Measurements from ENCODE around the gene KLHL21.
"Not testable (repeated sequence)": the region's sequence is repeated elsewhere in the genome, so short reads cannot be mapped to it uniquely, and the experiment has no call there.

The KLHL21 gene

GRCh38 chr1:6600410-6601048, 2.1 kb downstream of the KLHL21 start:
- no peak for DNase-seq (ENCODE audit: low read depth in 2 of 2)

DNA sequence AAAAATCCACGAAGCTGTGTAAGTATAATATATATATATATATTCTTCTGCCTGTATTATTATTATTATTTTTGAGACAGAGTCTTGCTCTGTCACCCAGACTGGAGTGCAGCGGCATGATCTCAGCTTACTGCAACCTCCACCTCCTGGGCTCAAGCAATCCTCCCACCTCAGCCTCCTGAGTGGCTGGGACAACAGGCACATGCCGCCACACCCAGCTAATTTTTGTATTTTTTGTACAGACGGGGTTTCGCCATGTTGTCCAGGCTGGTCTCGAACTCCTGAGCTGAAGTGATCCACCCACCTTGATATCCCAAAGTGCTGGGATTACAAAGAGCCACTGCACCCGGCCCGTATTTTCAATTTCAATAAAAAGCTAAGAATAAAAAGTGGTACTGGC, 2.7 kb downstream of the KLHL21 start:
- DNase-seq (ENCODE audit: low read depth in 2 of 2): not testable (repeated sequence)

DNA sequence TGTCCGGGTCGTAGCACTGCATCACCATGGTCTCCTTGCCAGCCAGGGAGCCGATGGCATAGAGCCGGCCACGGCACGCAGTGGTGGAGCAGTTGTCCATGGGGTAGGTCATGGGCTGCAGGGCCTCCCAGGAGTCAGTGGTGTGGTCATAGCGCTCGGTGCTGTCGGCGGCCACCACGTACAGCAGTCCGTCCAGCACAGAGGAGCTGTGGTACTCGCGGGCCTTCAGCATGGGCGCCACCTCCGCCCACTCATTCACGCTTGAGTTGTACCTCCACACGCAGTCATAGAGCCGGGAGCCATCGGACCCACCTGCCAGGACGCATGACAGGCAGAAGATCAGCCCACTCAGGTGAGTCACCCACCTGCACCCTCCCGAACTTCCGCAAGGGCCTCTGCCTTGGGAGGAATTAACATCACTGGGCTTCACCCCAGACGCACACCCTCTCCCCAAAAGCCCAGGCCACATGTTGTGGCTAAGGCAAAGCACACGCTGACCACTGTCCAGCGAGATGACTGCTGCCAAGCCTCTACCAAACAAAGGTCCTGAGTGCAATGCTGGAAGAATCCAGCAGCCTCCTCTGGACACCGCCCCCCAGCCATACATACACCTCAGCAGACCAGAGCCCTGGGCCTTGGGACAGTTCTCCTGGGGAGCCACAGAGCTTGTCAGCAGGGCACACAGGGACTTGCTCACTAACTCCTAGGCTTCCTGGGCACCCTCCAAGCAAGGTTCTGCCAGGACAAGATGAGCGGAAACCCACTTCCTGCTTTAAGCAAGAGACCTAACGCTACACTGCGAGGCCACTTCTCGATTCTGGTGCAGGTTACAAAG, 3.3 kb downstream of the KLHL21 start:
- DNase-seq (ENCODE audit: low read depth in 2 of 2): peak; percentile 38 to 55

- no peak for DNase-seq (ENCODE audit: low read depth in 2 of 2)
Observed at GRCh38 chr1:6597777-6598131, 4.9 kb downstream of the KLHL21 start.

DNA sequence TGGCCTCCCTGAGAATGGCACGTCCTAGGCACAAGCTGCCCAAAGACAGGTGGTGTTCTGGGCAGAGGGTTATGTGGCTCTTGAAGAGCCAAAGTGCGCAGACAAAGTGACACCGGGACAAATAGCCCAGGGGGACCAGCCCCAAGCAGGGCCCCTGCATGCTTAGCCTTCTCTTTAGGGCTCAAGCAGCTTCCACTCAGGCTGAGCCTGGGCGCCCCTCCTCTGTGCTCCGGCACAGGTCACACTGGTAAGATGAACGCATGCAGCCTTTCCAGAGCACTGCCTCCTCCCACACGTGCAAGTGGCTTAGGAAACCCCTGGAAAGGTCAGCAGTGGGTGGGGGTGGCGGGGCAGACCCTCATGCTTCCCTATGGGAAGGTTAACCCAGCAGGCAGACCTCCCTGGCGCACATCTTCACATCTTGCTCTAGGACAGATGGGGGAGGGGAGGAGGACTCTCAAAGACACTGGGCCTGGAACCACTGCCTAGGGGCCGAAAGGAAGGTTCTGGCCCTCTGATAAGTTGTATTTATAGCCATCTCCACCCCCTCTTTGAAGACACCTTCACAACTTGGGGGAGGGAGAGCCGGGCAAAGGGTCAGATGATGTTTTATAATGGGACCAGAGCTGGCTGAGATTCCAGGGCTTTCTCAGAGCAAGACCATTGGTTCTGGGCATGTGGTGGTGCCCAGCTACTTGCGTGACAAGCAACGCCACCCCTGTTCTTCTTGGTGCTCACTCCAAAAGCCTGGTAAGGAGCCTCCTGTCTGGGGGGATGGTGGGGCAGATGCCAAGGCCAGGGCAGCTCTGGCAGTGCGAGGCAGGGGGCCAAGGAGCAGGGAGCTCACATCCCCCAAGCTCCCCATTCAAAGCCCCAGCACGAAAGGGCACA, 5.5 kb downstream of the KLHL21 start:
- no peak for DNase-seq (ENCODE audit: low read depth in 2 of 2)

DNA sequence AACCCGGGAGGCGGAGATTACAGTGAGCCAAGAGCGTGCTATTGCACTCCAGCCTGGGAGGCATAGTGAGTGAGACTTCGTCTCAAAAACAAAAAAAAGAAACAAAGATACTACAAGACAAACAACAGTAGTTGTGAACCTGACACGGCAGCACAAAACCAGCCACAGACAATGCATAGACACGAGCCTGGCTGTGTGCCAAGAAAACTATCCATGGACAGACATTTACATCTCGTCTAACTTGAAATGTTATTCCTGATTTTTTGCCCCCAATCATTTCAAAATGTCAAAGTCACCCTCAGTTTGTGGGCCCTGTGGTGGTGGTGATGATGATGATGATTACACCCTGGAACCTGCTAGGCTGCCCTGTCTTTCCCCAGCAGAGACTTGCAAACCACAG, 6.3 kb downstream of the KLHL21 start:
- DNase-seq (ENCODE audit: low read depth in 2 of 2): no peak

- no peak for DNase-seq (ENCODE audit: low read depth in 2 of 2)
Observed at GRCh38 chr1:6594977-6595740, 7.5 kb downstream of the KLHL21 start.

- DNase-seq (ENCODE audit: low read depth in 2 of 2): no peak
Observed at GRCh38 chr1:6593810-6594209, 8.9 kb downstream of the KLHL21 start.

DNA sequence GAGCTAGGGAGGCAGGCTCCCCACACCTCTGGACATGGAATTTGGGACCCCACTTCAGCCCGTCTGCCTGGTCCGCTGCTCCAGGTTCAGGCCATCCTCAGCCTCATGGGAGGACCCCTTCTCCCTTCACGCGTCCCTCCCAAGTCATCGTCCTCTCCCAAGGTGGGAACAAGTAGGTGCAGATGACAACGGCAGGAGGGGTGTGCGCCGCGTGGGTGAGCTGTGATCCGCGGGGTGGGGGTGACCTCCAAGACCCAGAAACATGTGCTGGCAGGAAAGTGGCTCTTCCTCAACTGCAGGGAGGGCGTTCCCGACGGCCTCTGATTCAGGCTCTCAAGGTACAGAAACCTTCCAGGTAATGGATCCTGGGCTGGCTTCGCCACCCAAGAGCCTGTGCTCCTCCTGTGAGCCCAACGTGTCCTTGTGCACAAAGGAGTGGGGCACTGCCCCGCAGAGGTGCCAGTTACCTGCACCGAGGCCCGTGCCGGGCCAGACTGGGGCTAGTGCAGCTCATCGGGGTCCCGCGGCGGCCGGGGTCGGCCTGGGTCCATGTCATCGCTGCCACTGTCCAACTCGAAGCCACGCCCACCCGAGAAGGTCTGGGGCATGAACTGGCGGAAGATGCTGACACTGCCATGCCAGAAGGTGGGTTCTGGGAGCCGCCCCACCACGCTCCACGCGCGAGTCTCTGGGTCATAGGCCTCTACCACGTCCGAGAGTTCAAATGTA, 9.6 kb downstream of the KLHL21 start:
- DNase-seq (ENCODE audit: low read depth in 2 of 2): no peak

DNA sequence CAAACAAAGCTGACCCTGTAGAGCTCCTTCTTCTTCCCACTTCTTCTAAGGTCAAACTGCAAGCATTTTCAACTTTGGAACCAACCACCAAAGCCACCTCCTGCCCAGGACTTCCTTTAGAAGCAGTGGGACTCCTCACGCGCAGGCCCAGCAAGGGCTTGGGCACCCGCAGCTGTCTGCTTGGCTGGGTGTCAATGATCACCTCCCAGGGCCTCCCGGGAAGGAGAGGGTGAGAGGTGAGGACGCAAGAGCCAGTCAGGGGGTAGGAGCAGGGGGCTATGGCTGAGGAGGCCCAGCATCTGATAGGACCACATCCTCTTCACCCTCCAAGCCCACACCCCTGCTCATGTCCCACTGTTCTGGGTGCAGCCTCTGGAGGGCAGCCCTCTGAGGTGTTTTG, 10.2 kb downstream of the KLHL21 start:
- no peak for DNase-seq (ENCODE audit: low read depth in 2 of 2)

GRCh38 chr1:6591644-6592043, 11.0 kb downstream of the KLHL21 start:
- no peak for DNase-seq (ENCODE audit: low read depth in 2 of 2)

- no peak for DNase-seq (ENCODE audit: low read depth in 2 of 2)
Observed at GRCh38 chr1:6591222-6591621, 11.4 kb downstream of the KLHL21 start.

- DNase-seq (ENCODE audit: low read depth in 2 of 2): no peak
Observed at GRCh38 chr1:6590046-6590445, 12.6 kb downstream of the KLHL21 start.

GRCh38 chr1:6588893-6589520, 13.7 kb downstream of the KLHL21 start:
- no peak for DNase-seq (ENCODE audit: low read depth in 2 of 2)

- DNase-seq (ENCODE audit: low read depth in 2 of 2): no peak
Observed at GRCh38 chr1:6588128-6588892, 14.4 kb downstream of the KLHL21 start.

DNA sequence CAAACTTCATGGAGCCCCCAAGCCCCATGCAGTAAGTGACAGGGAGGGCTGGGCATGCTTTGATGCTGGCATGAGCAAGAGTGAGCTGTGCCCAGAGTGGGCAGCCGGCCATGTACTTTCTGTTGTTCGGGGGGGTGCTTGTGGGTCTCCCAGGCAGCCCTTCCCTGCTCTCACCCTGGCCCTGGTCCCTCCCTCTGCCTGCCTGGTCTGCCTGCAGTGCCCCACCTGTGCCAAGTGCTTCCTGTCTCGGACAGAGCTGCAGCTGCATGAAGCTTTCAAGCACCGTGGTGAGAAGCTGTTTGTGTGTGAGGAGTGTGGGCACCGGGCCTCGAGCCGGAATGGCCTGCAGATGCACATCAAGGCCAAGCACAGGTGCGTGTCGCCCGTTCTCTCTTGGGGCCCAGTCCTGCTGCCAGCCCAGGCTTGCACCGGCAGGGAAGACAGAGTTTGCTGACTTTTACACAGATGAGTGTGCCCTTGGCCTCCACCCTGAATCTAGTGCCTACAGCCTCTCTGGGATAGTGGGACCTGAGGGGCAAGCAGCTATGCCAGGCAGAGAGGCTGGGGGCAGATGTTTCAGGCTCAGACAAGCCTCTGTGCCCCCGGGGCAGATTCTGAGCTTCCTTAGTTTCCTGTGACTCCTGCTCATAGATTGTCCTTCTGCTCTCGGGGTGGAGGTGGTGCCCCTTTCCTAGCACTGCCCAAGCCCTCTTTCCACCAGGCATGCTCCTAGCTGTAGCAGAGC, 15.2 kb downstream of the KLHL21 start:
- no peak for DNase-seq (ENCODE audit: low read depth in 2 of 2)

- no peak for DNase-seq (ENCODE audit: low read depth in 2 of 2)
Observed at GRCh38 chr1:6586404-6586816, 16.3 kb downstream of the KLHL21 start.

GRCh38 chr1:6585841-6586240, 16.8 kb downstream of the KLHL21 start:
- no peak for DNase-seq (ENCODE audit: low read depth in 2 of 2)

DNA sequence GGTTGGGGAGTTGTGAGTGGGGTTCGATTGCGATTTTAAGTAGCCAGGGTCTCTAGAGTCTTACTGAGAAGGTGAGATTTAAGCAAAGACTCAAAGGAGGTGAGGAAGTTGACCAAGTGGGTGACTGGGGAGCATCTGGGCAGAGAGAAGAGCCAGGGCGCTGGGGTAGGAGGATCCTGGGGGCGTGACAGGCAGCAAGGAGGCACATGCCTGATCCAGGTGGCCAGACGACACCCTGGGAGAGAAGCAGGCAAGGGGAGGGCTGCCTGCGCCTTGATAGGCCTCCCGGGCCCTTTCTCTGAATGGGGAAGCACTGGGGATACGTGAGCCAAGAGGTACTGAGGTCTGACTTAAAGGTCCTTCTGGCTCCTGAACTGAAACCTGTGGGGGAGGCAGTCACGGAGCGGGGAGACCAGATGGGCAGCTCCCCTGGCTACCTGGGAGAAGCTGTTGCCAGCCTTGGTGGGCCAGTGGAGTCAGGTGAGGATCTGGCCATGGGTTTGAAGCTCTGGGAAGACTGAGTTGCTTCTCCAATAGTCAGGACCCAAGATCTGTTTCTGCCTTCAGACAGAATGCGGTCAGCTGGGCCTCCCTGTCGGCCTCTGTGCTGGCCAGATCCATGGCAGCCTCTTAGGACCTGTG, 17.5 kb downstream of the KLHL21 start:
- DNase-seq (ENCODE audit: low read depth in 2 of 2): no peak
